Muscle of arm (tissue), 12 donors: Measurements from ENCODE around the gene YDJC. TPM values are rescaled to one million over a fixed set of nuclear protein-coding genes. Genes with fewer than 3 reads are reported as not detected.
A peak's percentile ranks its signal among the peaks of the same experiment; 100 is the strongest.
"Not testable (repeated sequence)": the region's sequence is repeated elsewhere in the genome, so short reads cannot be mapped to it uniquely, and the experiment has no call there.

Experiments
- DNase-seq: peaks from one replicate; pipeline ENCODE4 v3.0.0-alpha.2; 2013
- polyA plus RNA-seq, 12 donors: library from polyadenylated mRNA; unstranded; fragments of 120-200 nt; gene quantifications; one replicate each; pipeline ENCODE4 v1.2.1, GENCODE V29; 2013; ENCODE audit not compliant: insufficient read length in 12 of 12

YDJC gene
- polyA plus RNA-seq, 12 donors, result 2.8 to 7.8 (median 3.4) TPM; not detected in 2

GRCh38 chr22:21634081-21634480 is 4.3 kb upstream of the YDJC start:
- DNase-seq, result no peak

- no peak for DNase-seq
These were observed 3.7 kb upstream of the YDJC start for GRCh38 chr22:21633481-21633880.

GRCh38 chr22:21632931-21633330 is 3.1 kb upstream of the YDJC start:
- no peak for DNase-seq

- no peak for DNase-seq
These were observed 2.5 kb upstream of the YDJC start, which contains the start of gene CCDC116 for GRCh38 chr22:21632237-21632895. CCDC116 (plus strand) TSS chr22:21632760; CDS start chr22:21633182, 422 bp downstream.

DNA sequence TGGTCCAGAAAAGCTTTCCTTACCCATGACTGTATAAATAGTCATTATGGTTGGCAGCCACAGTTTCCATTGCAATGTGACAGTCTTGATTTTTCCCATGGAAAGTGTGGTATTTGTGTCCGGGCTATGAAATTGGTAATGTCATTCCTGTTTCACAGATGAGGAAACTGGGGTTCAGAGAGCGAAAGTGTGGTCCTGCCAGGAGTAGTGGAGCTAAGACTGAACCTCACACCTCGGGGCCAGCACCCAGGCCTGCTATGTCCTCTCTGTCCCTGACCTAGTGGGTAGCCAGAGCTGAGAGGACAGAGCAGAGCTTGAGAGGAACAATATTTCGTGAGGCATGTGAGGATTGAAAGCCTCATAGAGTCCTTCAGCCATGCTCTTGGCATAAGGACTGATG is 1.2 kb upstream of the YDJC start:
- no peak for DNase-seq

DNA sequence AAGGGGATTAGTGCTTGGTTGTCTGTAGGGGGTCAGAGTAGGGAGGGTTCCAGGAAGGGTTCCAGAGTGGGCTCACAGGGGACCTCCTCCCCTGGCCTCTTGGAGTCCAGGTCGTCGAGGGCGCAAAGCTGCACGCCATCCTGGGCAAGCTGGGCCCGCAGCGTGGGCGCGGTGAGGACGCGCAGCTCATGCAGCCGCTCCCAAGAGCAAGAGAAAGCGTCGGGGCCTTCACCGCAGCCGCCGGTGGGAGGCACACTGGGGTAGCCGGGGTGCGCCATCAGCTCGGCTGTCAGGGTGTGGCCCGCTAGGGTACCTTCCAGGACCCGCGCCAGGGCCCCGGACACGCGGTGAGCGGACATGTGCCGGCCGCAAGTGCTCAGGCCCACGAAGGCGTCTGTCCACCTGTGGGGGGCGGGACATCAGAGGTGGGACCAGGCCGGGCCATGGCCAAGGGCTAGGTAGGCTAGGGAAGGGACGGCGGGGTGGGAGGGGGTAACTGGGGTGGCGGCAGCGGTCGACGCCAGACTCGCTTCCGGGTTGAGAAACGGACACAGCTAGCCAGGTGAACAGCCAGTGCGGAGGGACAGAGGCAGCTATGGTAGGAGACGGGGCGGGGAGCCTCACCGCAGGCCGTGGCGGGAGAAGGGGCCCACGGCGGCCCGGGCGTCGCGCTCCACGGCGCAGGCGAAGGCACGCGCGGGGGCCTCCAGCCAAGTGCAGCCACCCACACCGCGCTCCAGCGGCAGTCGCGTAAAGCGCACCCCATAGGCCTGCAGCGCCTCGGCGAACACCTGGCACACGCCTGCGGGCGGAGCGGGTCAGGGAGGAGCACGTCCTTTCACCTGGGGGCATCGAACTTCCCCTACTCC is 1.2 kb downstream of the YDJC start:
- no peak for DNase-seq

GRCh38 chr22:21626735-21627469 is 2.9 kb downstream of the YDJC start:
- no peak for DNase-seq

GRCh38 chr22:21626073-21626734 is 3.6 kb downstream of the YDJC start:
- no peak for DNase-seq

- DNase-seq, result no peak
These were observed 4.7 kb downstream of the YDJC start for GRCh38 chr22:21624880-21625791.

DNA sequence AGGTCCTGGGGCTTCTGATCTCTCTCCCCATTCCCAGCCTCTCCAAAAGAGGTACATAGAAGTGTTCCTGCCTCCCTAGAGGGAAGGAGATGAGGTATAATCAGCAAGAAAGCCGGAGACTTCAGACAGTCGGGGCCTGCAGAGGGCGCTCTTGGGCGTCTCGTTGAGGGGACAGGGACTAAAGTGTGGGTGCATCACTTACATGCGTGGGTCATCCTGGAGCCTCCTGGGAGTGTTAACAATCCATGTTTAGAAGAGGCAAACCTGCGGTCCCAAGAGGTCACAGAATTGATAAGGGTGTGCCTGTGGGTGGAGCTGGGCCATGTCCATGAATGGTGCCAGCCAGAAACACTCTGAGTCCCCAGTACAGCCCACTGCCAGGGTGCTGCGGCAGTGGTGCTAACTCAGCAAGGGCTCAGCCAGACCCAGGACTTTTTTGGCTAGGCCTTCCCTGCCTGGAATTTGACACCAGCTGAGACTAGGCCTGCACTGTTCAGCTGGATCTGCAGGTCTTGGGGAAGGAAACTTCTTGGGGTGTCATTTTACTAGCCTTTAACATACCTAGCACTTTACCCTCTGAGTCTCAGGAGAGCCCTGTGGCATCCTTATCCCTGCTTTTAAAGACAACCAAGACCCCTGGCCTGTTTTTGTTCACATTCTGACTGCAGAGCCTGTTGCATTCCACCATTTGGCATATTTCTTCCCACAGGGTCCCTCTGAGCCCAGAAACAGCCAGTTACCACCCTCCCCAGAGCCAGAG is 5.5 kb downstream of the YDJC start:
- peak; percentile 45 for DNase-seq

GRCh38 chr22:21623648-21623970 is 6.2 kb downstream of the YDJC start:
- no peak for DNase-seq

GRCh38 chr22:21622919-21623647 is 6.7 kb downstream of the YDJC start:
- DNase-seq, result no peak

DNA sequence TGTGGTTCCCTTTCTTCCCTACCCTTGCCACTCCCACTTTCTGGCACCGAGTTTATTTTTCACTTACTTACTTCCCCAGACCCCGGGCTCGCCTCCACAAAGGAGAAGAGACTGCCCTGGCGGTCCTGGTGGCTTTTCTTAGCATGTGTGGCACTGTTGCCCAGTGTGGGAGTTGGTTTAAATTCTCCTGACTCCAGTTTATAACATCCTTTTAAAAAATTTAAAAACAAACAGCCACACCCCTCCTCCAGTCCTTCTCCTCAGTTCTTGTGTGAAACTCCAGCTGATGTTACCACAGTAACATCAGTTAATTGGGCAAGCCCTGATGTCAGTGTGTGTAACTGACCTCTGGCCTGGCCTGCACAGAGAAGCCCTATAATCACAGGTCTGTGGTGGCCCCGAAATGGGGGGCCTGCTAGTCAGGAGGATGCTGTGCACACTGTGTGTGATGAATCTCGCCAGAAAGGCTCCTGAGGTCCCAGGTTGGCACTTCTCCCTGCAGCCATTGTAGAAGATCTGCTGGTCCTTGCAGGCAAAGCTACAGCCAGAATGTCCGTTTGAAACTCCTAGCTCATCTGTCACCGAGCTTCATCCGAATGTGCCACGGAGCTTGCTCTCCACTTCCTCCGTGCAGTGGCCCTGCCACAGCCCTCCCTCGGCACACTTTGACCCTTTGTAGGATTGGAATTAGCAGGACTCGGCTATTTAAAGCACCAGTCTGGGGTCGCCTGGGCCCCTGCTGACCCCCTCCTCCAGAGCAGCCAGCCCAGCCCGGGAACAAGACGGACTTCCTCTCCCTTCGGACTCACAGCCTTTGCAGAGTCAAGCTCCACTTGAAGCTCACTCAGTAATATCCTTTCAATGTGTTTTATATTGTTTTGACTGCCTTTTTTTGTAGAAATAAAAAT is 7.6 kb downstream of the YDJC start:
- no peak for DNase-seq

- DNase-seq, result no peak
These were observed 8.8 kb downstream of the YDJC start for GRCh38 chr22:21621025-21621424.

DNA sequence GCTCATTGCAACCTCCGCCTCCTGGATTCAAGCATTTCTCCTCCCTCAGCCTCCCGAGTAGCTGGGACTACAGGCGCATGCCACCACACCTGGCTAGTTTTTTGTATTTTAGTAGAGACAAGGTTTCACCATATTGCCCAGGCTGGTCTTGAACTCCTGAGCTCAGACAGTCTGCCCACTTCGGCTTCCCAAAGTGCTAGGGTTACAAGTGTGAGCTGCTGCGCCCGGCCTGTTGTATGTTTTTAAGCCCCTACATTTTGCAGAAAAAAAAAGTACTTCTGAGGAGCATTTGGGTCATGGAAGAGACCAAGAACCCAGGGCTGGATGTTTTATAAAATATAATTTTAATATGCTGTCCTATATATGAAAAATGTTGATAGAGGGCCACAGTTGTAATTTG is 12.5 kb downstream of the YDJC start:
- not testable (repeated sequence) for DNase-seq

- no peak for DNase-seq
These were observed 14.1 kb downstream of the YDJC start for GRCh38 chr22:21615731-21616130.

DNA sequence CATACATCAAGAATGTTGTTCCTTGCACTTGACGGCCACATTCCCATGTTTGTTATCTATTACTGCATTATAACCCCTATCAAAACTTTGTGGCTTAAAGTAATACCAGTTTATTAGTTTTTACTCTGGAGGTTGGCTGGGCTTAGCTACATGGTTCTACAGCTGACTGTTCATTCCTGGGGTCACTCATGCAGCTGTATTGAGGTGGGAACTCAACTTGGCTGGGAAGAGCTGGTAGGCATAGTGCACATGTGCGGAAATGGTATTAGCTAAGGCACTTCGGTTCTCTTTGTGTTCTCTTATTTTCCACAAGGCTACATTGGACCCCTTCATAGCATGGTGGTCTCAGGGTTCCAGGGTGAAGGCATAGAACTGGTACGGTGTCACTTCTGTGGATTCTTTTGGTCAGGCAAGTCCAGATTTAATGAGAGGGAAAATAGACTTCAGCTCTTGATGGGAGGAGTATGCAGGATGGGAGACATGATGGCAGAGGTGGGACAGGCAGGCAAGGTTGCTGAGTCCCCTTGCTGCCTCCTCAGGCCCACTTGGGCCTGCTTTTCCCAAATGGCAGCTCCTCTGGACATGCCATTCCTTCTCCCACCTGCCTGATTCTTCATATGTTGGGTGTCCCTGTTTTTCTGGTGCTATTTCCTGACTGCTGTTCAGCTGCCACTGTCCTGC is 16.1 kb downstream of the YDJC start:
- no peak for DNase-seq

GRCh38 chr22:21612858-21613257 is 17.0 kb downstream of the YDJC start:
- DNase-seq, result no peak
